ENCODE results near the gene ZNF48. TPM values are rescaled to one million over a fixed set of nuclear protein-coding genes. Genes with fewer than 3 reads are reported as not detected.

Gene ZNF48
- total RNA-seq, 4 donors from 2014 or later, result 2.8 to 5.9 (median 4.5) TPM

DNA sequence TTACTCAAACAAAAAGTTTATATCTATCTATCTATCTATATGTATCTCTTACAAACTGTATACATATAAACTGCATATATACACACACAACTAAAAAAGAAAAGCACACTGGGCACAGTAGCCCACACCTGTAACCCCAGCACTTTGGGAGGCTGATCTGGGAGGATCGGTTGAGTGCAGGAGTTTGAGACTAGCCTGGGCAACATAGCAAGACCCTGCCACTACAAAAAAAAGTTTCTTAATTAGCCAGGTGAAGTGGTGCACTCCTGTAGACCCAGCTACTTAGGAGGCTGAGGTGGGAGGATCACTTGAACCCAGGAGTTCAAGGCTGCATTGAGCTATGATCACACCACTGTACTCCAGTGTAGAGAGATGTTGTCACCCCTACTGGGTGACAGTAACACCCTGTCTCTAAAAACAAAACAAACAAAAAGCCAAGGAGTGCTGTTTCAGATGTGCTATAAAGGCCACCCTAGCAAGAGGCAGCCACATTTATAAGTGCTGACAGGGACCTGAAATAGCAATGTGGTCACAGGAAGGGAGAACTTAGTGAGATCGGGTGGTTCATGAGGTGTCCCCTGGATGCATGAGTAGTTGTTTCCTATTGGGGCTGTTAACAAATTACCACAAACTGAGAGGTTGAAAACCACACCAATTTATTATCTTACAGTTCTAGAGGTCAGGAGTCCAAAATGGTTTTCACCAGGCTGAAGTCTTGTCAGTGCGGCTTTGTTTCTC is 44.9 kb upstream of the ZNF48 start:
- no peak for TF ChIP-seq POLR2A (IDR thresholded peaks at IDR 0.05)
- TF ChIP-seq, protein P1, sequence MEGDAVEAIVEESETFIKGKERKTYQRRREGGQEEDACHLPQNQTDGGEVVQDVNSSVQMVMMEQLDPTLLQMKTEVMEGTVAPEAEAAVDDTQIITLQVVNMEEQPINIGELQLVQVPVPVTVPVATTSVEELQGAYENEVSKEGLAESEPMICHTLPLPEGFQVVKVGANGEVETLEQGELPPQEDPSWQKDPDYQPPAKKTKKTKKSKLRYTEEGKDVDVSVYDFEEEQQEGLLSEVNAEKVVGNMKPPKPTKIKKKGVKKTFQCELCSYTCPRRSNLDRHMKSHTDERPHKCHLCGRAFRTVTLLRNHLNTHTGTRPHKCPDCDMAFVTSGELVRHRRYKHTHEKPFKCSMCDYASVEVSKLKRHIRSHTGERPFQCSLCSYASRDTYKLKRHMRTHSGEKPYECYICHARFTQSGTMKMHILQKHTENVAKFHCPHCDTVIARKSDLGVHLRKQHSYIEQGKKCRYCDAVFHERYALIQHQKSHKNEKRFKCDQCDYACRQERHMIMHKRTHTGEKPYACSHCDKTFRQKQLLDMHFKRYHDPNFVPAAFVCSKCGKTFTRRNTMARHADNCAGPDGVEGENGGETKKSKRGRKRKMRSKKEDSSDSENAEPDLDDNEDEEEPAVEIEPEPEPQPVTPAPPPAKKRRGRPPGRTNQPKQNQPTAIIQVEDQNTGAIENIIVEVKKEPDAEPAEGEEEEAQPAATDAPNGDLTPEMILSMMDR (IDR thresholded peaks at IDR 0.05), result no peak
- no peak for DNase-seq
- no peak overlapping the region for H3K4me3 ChIP-seq
- peaks cover 24 to 40% (median 31%) of the 10 kb centered on the region in 3 donors for H3K4me1 ChIP-seq
- H3K36me3 ChIP-seq, result peaks cover 10 to 40% (median 12%) of the 10 kb centered on the region in 3 donors
- no peak overlapping the region for H3K27ac ChIP-seq
- no peaks in the 10 kb centered on the region for H3K27me3 ChIP-seq
- no peaks in the 10 kb centered on the region for H3K9me3 ChIP-seq
- intact Hi-C loops (cut with DNase I), result no loop called here
- WGBS, 2 donors, result 80 to 84% methylated on average over 3 of the region's 3 CpGs

- peak overlapping the region; percentile 63 to 98 (median 86) for H3K27ac ChIP-seq
These were observed 44.2 kb upstream of the ZNF48 start for GRCh38 chr16:30351001-30351441.

GRCh38 chr16:30351586-30352419 is 43.4 kb upstream of the ZNF48 start:
- 25 to 44% methylated on average over 7 to 8 of the region's 11 CpGs for WGBS, 2 donors
- Histone ChIP-seq H3K4me1 (peaks cover 37 to 55% (median 39%) of the 10 kb centered on the region in 3 donors), H3K36me3 (peaks cover 10 to 45% (median 12%) of the 10 kb centered on the region in 3 donors), H3K9me3 (no peaks in the 10 kb centered on the region), H3K27ac (peak overlapping the region; percentile 63 to 98 (median 86)), H3K27me3 (no peaks in the 10 kb centered on the region), H3K4me3 (no peak overlapping the region)
- no peak for TF ChIP-seq POLR2A (IDR thresholded peaks at IDR 0.05)
- TF ChIP-seq, protein P1 (IDR thresholded peaks at IDR 0.05), result no peak
- intact Hi-C loops (cut with DNase I), result no loop called here
- no peak for DNase-seq

More at GRCh38 chr16:30351001-30351441, 44.2 kb upstream of the ZNF48 start:
- Histone ChIP-seq H3K4me3 (no peak overlapping the region), H3K4me1 (peaks cover 29 to 47% (median 35%) of the 10 kb centered on the region in 3 donors), H3K36me3 (peaks cover 10 to 40% (median 12%) of the 10 kb centered on the region in 3 donors), H3K9me3 (no peaks in the 10 kb centered on the region), H3K27me3 (no peaks in the 10 kb centered on the region)
- WGBS, 2 donors, result 92 to 93% methylated on average over 3 to 10 of the region's 15 CpGs
- intact Hi-C loops (cut with DNase I), result no loop called here
- no peak for TF ChIP-seq POLR2A (IDR thresholded peaks at IDR 0.05)
- TF ChIP-seq, protein P1 (IDR thresholded peaks at IDR 0.05), result no peak
- DNase-seq, result no peak

- H3K4me1 ChIP-seq, result peaks cover 38 to 64% (median 39%) of the 10 kb centered on the region in 3 donors
- peaks cover 14 to 54% (median 14%) of the 10 kb centered on the region in 3 donors for H3K36me3 ChIP-seq
- intact Hi-C loops (cut with DNase I), result no loop called here
- 85 to 88% methylated on average over 14 of the region's 14 CpGs for WGBS, 2 donors
- H3K4me3 ChIP-seq, result no peak overlapping the region
- no peaks in the 10 kb centered on the region for H3K9me3 ChIP-seq
- no peak for TF ChIP-seq POLR2A (IDR thresholded peaks at IDR 0.05)
- TF ChIP-seq, protein P1 (IDR thresholded peaks at IDR 0.05), result peak in 1 of 6 experiments; percentile 17
- DNase-seq, result no peak
- H3K27ac ChIP-seq, result peak overlapping the region; percentile 63 to 98 (median 98)
- no peaks in the 10 kb centered on the region for H3K27me3 ChIP-seq
These were observed 42.5 kb upstream of the ZNF48 start for GRCh38 chr16:30352488-30353401.

All from esophagus squamous epithelium (tissue), 5 donors.